GM19238 (cell line): ENCODE data around the gene MIOX.
"Not testable (repeated sequence)": the region's sequence is repeated elsewhere in the genome, so short reads cannot be mapped to it uniquely, and the experiment has no call there.

Experiments
- DNase-seq: peaks from one replicate; pipeline ENCODE4 v3.0.0; 2011; ENCODE audit warnings: low spot score; ENCODE audit not compliant: insufficient read length

Gene MIOX

DNA sequence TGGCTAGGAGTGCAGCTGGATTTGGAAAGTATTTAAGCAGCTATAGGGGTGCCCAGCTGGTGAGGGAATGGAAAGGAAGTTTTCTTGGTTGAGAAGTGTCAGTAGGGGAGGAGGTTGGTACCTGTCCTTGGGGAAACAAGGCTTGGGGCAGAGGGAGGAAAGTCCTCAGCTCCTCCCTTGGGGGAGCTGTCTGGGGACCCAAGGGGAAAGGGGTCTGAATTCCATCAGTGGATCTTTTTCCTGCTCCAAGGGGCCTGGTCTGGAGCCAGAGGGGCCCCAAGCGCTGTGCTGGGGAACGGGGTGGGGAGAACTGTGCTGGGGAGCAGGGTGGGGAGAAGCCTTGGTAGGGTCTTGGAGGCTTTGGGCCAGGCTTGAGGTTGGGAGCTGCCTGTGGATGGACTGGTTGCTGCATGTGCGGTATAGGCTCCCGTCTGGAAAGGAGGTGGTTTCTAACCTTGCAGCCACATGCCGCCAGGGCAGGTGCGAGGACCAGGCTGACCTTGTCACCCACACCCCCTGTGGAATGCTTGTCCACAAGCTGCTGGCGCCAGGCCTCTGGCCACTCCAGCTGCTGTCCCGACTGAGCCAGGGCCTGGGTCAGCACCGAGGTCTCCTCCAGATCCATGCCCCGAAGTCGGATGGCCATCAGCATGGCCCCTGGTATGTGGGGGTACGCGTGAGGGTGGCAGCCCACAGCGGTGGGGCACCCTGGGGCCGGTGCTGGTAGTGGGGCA, 42.2 kb downstream of the MIOX start:
- DNase-seq = no peak

- DNase-seq = no peak
Measured at GRCh38 chr22:50529416-50529896, 42.8 kb downstream of the MIOX start.

DNA sequence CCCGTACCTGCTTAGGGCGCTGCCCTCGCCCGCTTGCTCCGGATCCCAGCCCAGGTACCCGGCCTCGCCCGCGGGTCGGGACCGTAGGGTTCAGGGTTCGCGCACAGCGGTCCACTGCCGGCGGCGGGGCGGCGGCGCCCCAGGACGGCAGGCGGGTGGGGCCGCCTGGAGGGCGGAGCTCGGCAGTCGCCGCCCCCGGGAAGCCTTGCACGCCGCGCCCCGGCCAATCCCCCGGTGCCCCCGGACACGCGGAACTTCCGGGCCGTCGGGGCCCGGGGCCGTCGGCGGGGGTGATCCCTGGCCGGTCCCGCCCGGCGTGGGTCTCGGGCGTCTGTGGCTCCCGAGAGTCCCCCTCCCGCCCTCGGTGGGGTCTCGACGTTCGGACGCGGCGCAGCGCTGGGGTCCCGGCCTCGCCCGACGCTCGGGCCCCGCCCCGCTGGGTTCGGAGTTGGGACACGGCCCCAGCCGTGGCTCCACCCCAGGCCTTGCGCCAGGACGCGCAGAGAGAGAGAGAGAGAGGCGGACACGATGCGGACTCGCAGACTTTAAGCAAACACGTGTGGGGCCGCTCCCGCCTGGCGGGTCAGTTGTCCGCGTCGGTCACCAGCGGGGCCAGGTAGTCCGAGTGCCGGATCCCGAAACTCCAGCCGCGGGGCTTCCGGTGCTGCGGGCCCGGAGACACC, 43.4 kb downstream of the MIOX start, which contains the start of gene TYMP:
Gene TYMP (minus strand): TSS at position 116 of the 683 bp plus-strand sequence. CDS start 303 bp downstream, outside the sequence.
- peak; percentile 71 for DNase-seq

- DNase-seq = no peak
Measured at GRCh38 chr22:50530580-50530876, 43.9 kb downstream of the MIOX start.

GRCh38 chr22:50530877-50531545, 44.4 kb downstream of the MIOX start:
- DNase-seq = peak; percentile 76

DNA sequence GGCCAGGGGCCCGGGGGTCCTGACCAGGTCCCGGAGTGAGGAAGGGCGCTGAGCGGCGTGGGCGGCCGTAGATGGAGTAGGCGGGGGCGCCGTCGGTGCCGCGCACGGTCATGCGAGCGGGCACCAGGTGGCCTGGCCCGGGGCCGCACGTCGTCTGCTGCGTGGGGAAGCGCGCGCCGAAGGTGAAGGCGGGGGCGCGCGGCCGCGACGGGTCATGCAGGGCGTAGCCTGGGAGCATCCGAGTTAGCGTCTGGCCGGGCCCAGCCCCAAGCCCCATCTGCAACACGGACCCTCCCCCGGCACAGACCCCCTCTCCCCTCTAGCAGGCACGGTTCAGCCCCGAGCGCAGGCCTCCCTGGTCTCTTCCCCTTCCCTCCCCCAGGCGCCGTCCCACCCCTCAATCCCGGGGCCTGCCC, 44.9 kb downstream of the MIOX start:
- peak; percentile 65 for DNase-seq

- no peak for DNase-seq
Measured at GRCh38 chr22:50531962-50532674, 45.5 kb downstream of the MIOX start.

DNA sequence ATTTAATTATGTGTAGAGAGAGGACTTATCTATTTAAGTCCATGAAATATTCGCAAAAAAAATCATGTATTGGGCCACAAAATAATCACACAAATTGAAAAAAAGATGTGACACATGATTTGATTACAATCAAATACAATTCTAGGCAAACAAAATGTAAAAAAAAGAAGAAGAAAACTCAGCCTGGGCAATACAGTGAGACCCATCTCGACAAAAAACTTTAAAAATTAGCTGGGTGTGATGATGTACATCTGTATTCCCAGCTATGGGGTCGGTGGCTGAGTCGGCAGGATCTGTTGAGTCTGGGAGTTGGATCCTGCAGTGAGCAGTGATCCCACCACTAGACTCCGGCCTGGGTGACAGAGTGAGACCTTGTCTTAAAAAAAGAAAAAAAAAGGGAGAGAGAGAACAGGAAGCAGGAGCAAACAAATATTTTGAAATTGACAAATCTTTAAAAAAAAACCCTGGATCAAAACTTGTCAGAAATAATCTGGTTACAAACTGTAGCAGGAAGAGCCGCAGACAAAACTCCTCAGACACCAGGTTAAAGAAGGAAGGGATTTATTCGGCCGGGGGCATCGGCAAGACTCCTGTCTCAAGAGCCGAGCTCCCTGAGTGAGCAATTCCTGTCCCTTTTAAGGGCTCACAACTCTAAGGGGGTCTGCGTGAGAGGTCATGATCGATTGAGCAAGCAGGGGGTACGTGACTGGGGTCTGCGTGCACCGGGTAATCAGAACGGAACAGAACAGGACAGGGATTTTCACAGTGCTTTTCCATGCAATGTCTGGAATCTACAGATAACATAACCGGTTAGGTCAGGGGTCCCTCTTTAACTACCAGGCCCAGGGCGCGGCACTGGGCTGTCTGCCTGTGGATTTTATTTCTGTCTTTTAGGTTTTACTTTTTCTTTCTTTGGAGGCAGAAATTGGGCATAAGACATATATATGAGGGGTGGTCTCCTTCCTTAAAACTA, 46.5 kb downstream of the MIOX start:
- no peak for DNase-seq

GRCh38 chr22:50533856-50534711, 47.4 kb downstream of the MIOX start:
- DNase-seq = not testable (repeated sequence)

DNA sequence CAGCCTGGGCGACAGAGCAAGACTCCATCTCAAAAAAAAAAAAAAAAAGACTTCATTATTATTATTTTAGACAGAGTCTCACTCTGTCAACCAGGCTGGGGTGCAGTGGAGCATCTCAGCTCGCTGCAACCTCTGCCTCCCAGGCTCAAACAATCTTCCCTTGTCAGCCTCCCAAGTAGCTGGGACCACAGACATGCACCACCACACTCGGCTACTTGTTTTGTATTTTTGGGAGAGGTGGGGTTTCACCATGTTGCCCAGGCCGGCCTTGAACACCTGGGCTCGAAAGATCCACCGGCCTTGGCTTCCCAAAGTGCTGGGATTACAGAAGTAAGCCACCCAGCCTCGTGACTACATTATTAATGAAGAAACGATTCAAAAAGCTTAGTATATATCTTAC, 48.5 kb downstream of the MIOX start:
- no peak for DNase-seq

DNA sequence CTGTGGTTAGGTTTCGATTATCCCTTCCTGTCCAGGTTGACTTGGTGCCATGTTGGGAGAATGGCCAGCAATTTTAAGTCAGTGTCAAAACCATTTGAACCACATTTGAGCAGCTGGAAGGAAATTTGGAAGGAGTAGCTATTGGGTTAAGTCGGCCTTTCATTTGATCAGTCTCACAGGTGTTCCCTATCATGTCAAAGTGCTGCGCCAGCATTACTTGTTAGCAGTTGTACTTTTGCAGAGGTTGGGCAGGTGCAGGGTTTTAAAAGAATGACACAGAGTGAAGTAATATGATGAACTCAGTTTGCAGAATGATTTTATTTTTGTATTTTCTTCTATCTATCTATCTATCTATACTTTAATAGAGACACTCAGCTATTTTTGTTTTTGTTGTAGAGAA, 49.6 kb downstream of the MIOX start:
- no peak for DNase-seq

DNA sequence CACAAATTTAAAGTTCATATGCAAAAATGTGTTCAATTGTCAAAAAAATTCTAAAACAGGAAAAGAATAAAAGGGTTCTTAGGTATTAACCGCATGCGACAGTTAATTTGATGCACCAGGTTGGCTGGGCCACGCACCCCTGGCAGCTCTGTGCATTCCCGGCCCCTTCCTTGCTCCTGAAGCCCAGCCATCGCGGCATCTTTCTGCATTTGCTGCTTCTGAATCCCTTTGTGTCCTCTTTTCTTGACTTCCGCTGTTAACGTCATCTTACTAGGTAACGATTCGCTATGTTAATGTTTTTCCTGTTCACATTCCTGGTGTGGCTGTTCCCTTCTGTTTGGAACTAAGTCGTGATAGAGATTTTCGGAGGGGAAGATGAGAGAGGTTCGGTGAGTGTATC, 51.1 kb downstream of the MIOX start:
- no peak for DNase-seq
